ENCODE measurements around the gene TCEA3. TPM values are rescaled to one million over a fixed set of nuclear protein-coding genes. Genes with fewer than 3 reads are reported as not detected.

Gene TCEA3
- total and polyA plus RNA-seq, 2 of the 4 experiments (the other 2 are of a cell fraction): 3.0 to 6.3 TPM

DNA sequence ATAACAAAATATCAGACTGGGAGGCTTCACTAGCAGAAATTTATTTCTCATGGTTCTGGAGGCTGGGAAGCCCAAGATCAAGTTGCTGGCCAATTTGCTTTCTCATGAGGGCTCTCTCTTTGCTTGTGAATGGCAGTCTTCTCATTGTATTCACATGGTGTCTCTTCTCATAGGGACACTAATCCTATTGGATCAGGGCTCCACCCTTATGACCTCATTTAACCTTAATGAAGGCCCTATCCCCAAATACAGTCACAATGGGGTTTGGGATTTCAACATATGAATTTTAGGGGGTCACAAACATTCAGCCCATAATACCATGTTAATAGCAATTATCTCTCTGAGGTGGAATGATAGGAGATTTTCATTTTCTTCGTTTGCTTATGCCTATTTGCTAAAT is 25.3 kb downstream of the TCEA3 start:
- no peak overlapping the region for H3K4ac ChIP-seq (ENCODE audit: low read depth, low read length)
- H2AK5ac ChIP-seq (ENCODE audit: low read depth, low read length): no peak overlapping the region
- H3K14ac ChIP-seq (replicated peaks; ENCODE audit: low read depth, low read length): no peak overlapping the region
- intact Hi-C loops (cut with micrococcal nuclease): no loop called here
- in situ Hi-C loops (cut with MboI; ENCODE audit: low sequenced_read_pairs): no loop called here
- H3K4me3 ChIP-seq (ENCODE audit: insufficient read depth, low read depth, low read length): no peak overlapping the region
- no peaks in the 10 kb centered on the region for H3K27me3 ChIP-seq (ENCODE audit: control insufficient read depth, insufficient read depth, low read length)
- CTCF ChIA-PET: no interaction called here
- H4K5ac ChIP-seq (ENCODE audit: low read depth, low read length): no peak overlapping the region
- peaks cover 5% of the 10 kb centered on the region; the same call in 1 of the 2 replicates for H4K20me1 ChIP-seq (ENCODE audit: insufficient read depth, low read length)
- ATAC-seq (ENCODE audit: low read depth) (no peak), DNase-seq (no peak)
- H2AK9ac ChIP-seq (replicated peaks; ENCODE audit: low read depth, low read length, poor library complexity): no peak overlapping the region
- peaks cover 27% of the 10 kb centered on the region for H3K4me1 ChIP-seq (ENCODE audit: control insufficient read depth, insufficient read depth, low read length)
- H2BK20ac ChIP-seq (ENCODE audit: low read depth, low read length): no peak overlapping the region
- H3K18ac ChIP-seq (ENCODE audit: low read depth, low read length): no peak overlapping the region
- no peak overlapping the region for H2AFZ ChIP-seq (replicated peaks; ENCODE audit: low read length, poor library complexity)
- no peak overlapping the region for H3K23ac ChIP-seq (ENCODE audit: low read depth, low read length)
- H3K79me1 ChIP-seq (ENCODE audit: low read depth in 1 of 2, low read length in 2 of 2): 0 out of 4 replicates have a peak, but pooled peaks cover 0 to 3% of the 10 kb centered on the region in 2 experiments
- no CpG with 5 or more reads among the region's 1 CpG for WGBS, 2 experiments (ENCODE audit: extremely low coverage in 2 of 2, insufficient read length in 1 of 2)
- H4K8ac ChIP-seq (ENCODE audit: low read depth in 2 of 2, low read length in 2 of 2): no peak overlapping the region
- H3K9me3 ChIP-seq (ENCODE audit: control insufficient read depth, insufficient read depth, low read length): no peaks in the 10 kb centered on the region
- BruUV-seq (replicated peaks): no TSS peak
- H3K56ac ChIP-seq (ENCODE audit: extremely low read depth, insufficient read depth, low read length): no peak overlapping the region
- H2BK5ac ChIP-seq (ENCODE audit: low read depth, low read length, poor library complexity, severe bottlenecking): no peak overlapping the region
- peaks cover 25% of the 10 kb centered on the region for H3K9me1 ChIP-seq (ENCODE audit: insufficient read depth, low read length)
- TF ChIP-seq, protein P1, sequence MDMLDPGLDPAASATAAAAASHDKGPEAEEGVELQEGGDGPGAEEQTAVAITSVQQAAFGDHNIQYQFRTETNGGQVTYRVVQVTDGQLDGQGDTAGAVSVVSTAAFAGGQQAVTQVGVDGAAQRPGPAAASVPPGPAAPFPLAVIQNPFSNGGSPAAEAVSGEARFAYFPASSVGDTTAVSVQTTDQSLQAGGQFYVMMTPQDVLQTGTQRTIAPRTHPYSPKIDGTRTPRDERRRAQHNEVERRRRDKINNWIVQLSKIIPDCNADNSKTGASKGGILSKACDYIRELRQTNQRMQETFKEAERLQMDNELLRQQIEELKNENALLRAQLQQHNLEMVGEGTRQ (IDR thresholded peaks at IDR 0.05; ENCODE audit: low read depth, low read length): no peak
- no peak for TF ChIP-seq RAD21 (IDR thresholded peaks at IDR 0.05; ENCODE audit: low read length)
- TF ChIP-seq FOS (IDR thresholded peaks at IDR 0.05; ENCODE audit: low read depth, low read length): no peak
- dilution Hi-C loops (cut with HindIII; ENCODE audit: low sequenced_read_pairs, unreplicated experiment): no loop called here
- POLR2A ChIA-PET (ENCODE audit: unreplicated experiment): no interaction called here
- no peak overlapping the region for H2BK120ac ChIP-seq (ENCODE audit: low read depth, low read length)
- no peak overlapping the region for H3K9ac ChIP-seq (ENCODE audit: low read depth, low read length)
- no peak overlapping the region for H4K91ac ChIP-seq (ENCODE audit: insufficient read depth, low read depth, low read length)
- H3K4me2 ChIP-seq (ENCODE audit: low read depth, low read length): no peak overlapping the region
- H2BK15ac ChIP-seq (ENCODE audit: low read depth, low read length): no peak overlapping the region
- no peak overlapping the region for H3K27ac ChIP-seq (ENCODE audit: insufficient read depth, low read length)
- no peaks in the 10 kb centered on the region for H3K36me3 ChIP-seq (ENCODE audit: control insufficient read depth, insufficient read depth, low read length)

All from IMR-90 (cell line).